Smooth muscle cell (in vitro differentiated cells): ENCODE measurements around the gene VIPR2. TPM values are rescaled to one million over a fixed set of nuclear protein-coding genes. Genes with fewer than 3 reads are reported as not detected.

Experiments
- DNase-seq: peaks from one replicate; lab custom pipeline; 2025; ENCODE audit not compliant: unreplicated experiment; lab: John Stamatoyannopoulos, UW
- H2AFZ ChIP-seq: fragments of 200-600 bp; sonication (generic); 2 replicates; pipeline ENCODE4 v1.6.0; 2016; ENCODE audit warnings: antibody characterized with exemption, low read depth, mild to moderate bottlenecking
- H3F3A ChIP-seq: fragments of 200-600 bp; sonication (generic); 2 replicates; pipeline ENCODE4 v1.6.0; 2017; ENCODE audit warnings: antibody characterized with exemption, low read depth
- H3K27ac ChIP-seq: fragments of 200-600 bp; sonication (generic); 2 replicates; pipeline ENCODE4 v1.5.1; 2016; ENCODE audit warnings: low read depth, mild to moderate bottlenecking
- H3K27me3 ChIP-seq: fragments of 200-600 bp; sonication (generic); 2 replicates; pipeline ENCODE4 v1.6.1; 2016; ENCODE audit warnings: low read depth, mild to moderate bottlenecking
- H3K36me3 ChIP-seq: fragments of 200-600 bp; sonication (generic); 2 replicates; pipeline ENCODE4 v1.5.1; 2016; ENCODE audit warnings: low read depth
- H3K4me1 ChIP-seq: fragments of 200-600 bp; sonication (generic); 2 replicates; pipeline ENCODE4 v1.5.1; 2016; ENCODE audit warnings: low read depth
- H3K4me2 ChIP-seq: fragments of 200-600 bp; sonication (generic); 2 replicates; pipeline ENCODE4 v1.6.0; 2016; ENCODE audit warnings: mild to moderate bottlenecking
- H3K4me3 ChIP-seq: fragments of 200-600 bp; sonication (generic); 2 replicates; pipeline ENCODE4 v1.5.1; 2016; ENCODE audit warnings: mild to moderate bottlenecking
- H3K79me2 ChIP-seq: fragments of 200-600 bp; sonication (generic); 2 replicates; pipeline ENCODE4 v1.6.0; 2016; ENCODE audit warnings: low read depth, mild to moderate bottlenecking
- H3K9ac ChIP-seq: fragments of 200-600 bp; sonication (generic); 2 replicates; pipeline ENCODE4 v1.6.0; 2016; ENCODE audit warnings: low read depth
- H3K9me3 ChIP-seq: fragments of 200-600 bp; sonication (generic); replicated peaks from 2 replicates; pipeline ENCODE4 v1.5.1; 2016; ENCODE audit warnings: low read depth
- H4K20me1 ChIP-seq: fragments of 200-600 bp; sonication (generic); 2 replicates; pipeline ENCODE4 v1.6.0; 2016; ENCODE audit warnings: low read depth
- WGBS: methylation state at CpG from one replicate; pipeline ENCODE4 v1.1.7; 2016; ENCODE audit warnings: low lambda C conversion rate; 5-methylcytosine and 5-hydroxymethylcytosine counted together
- polyA plus RNA-seq: library from polyadenylated mRNA; unstranded; fragments of >200 nt; fragmentation: Nextera tagmentation; extraction: Ambion mirVana; gene quantifications from 2 replicates; pipeline ENCODE4 v1.2.1, GENCODE V29; 2016
- total RNA-seq: library from RNA; depleted of rRNA; stranded (reverse); fragments of >200 nt; gene quantifications from 2 replicates; pipeline ENCODE4 v1.2.3, GENCODE V29; 2014
- TF ChIP-seq, protein P1 (sequence below): fragments of 200-600 bp; sonication (generic); IDR thresholded peaks from 2 replicates; pipeline ENCODE4 v1.5.1; 2017; ENCODE audit warnings: borderline replicate concordance, mild to moderate bottlenecking, antibody characterized with exemption; ENCODE audit not compliant: insufficient read depth, poor library complexity, severe bottlenecking

VIPR2 gene
- total and polyA plus RNA-seq, 2 experiments from 2014 or later = not detected

DNA sequence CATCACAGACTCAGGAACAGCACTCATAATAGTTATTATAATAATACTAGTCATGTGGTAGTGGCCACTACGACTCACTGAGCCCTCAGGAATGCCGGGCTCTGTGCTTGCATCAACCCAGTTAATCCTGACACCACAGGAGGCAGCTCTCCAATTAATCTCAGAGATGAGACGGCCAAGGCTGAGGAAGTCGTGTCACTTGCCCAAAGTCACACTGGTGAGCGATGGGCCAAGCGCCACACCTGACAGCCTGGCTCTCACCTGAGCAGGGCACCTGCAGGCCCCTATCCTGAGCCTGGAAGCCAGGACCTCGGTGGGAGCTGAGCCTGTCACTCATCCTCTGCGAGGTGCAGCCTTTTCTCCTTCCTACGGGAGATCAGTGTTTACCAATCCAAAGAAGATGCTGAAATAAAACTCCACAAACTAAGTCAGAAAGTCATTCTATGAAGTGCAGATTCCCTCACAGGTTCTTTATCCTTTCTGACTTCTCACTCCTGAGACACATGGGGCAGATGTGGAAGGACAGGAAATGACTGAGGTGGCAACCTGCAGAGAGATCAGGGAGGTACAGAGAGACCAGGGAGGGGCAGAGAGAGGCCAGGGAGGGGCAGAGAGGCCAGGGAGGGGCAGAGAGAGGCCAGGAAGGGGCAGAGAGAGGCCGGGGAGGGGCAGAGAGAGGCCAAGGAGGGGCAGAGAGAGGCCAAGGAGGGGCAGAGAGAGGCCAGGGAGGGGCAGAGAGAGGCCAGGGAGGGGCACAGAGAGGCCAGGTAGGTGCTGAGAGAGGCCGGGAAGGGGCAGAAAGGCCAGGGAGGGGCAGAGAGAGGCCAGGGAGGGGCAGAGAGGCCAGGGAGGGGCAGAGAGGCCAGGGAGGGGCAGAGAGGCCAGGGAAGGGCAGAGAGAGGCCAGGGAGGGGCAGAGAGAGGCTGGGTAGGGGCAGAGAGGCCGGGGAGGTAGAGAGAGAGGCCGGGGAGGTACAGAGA, 38.5 kb downstream of the VIPR2 start:
- no peaks in the 10 kb centered on the region for H4K20me1 ChIP-seq
- no peak overlapping the region for H3K27ac ChIP-seq
- no peaks in the 10 kb centered on the region for H3K9me3 ChIP-seq
- WGBS = 46% methylated on average over 9 of the region's 13 CpGs
- H3F3A ChIP-seq = no peaks in the 10 kb centered on the region
- no peak for DNase-seq
- H2AFZ ChIP-seq = no peak overlapping the region
- H3K27me3 ChIP-seq = peaks cover 5% of the 10 kb centered on the region
- no peaks in the 10 kb centered on the region for H3K79me2 ChIP-seq
- peaks cover 6% of the 10 kb centered on the region for H3K4me1 ChIP-seq
- no peak overlapping the region for H3K9ac ChIP-seq
- H3K36me3 ChIP-seq = no peaks in the 10 kb centered on the region
- no peak overlapping the region for H3K4me3 ChIP-seq
- H3K4me2 ChIP-seq = no peak overlapping the region
- TF ChIP-seq, protein P1, sequence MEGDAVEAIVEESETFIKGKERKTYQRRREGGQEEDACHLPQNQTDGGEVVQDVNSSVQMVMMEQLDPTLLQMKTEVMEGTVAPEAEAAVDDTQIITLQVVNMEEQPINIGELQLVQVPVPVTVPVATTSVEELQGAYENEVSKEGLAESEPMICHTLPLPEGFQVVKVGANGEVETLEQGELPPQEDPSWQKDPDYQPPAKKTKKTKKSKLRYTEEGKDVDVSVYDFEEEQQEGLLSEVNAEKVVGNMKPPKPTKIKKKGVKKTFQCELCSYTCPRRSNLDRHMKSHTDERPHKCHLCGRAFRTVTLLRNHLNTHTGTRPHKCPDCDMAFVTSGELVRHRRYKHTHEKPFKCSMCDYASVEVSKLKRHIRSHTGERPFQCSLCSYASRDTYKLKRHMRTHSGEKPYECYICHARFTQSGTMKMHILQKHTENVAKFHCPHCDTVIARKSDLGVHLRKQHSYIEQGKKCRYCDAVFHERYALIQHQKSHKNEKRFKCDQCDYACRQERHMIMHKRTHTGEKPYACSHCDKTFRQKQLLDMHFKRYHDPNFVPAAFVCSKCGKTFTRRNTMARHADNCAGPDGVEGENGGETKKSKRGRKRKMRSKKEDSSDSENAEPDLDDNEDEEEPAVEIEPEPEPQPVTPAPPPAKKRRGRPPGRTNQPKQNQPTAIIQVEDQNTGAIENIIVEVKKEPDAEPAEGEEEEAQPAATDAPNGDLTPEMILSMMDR = no peak

DNA sequence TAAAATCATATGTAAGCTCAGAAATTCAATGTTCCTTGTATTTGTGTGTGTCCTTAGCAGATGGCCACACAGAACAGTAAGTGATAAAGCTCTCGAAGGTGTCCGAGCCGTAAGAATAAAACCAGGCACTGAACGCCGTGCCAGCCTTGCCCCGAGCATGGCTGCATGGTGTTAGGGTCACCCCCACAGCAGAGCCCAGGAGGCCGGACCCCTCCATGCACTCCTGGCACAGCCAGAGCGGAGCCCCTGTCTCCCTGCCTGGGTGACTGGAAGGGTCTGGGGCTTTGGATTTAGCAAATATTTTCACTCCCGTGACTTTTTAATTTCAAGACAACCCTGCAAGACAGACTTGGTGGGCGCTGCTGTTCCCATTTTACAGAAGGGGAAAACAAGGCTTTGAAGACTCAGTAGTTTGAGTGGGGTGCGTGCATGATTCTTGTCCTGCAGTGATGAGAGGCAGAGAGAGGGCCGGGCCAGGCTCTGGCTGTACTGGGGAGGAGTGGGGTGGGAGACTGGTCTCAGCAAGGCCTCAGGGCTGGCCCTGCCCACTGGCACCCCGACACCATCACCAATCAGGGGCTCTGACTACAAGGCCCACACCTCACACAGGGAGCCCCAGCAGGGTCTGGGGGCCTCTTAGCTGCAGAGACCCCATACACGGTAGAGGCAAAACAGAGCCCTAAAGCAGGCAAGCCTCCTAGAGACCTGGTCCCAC, 39.4 kb downstream of the VIPR2 start:
- TF ChIP-seq, protein P1 = no peak
- DNase-seq = no peak
- Histone ChIP-seq H3K27ac (no peak overlapping the region), H3K4me1 (peaks cover 6% of the 10 kb centered on the region), H3F3A (no peaks in the 10 kb centered on the region), H3K9me3 (no peaks in the 10 kb centered on the region), H4K20me1 (no peaks in the 10 kb centered on the region), H3K4me3 (no peak overlapping the region), H3K79me2 (no peaks in the 10 kb centered on the region), H2AFZ (no peak overlapping the region), H3K27me3 (peaks cover 5% of the 10 kb centered on the region), H3K9ac (no peak overlapping the region), H3K4me2 (no peak overlapping the region), H3K36me3 (no peaks in the 10 kb centered on the region)
- 96% methylated on average over 14 of the region's 14 CpGs for WGBS

DNA sequence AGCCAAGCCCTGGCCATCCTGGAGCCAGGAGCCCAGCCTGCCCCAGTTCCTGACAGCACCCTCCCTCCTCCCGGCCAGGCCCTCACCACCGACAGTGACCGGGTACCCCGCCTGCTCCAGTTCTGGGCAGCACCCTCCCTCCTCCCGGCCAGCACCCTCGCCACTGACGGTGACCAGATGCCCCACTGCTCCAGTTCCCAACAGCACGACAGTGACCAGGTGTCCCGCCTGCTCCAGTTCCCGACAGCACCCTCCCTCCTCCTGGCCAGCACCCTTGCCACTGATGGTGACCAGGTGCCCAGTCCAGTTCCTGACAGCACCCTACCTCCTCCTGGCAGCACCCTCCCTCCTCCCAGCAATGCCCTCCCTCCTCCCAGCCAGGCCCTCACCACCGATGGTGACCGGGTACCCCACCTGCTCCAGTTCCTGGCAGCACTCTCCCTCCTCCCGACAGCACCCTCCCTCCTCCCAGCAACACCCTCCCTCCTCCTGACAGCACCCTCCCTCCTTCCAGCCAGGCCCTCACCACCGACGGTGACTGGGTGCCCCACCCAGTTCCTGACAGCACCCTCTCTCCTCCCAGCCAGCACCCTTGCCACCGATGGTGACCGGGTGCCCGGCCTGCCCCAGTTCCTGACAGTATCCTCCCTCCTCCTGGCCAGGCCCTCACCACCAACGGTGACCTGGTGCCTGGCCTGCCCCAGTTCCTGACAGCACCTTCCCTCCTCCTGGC, 40.3 kb downstream of the VIPR2 start:
- no peaks in the 10 kb centered on the region for H3K9me3 ChIP-seq
- TF ChIP-seq, protein P1 = no peak
- H3K27ac ChIP-seq = no peak overlapping the region
- no peak overlapping the region for H3K4me2 ChIP-seq
- no peaks in the 10 kb centered on the region for H3F3A ChIP-seq
- 92% methylated on average over 15 of the region's 19 CpGs for WGBS
- no peak overlapping the region for H2AFZ ChIP-seq
- H3K4me1 ChIP-seq = peaks cover 6% of the 10 kb centered on the region
- H4K20me1 ChIP-seq = no peaks in the 10 kb centered on the region
- H3K27me3 ChIP-seq = peaks cover 5% of the 10 kb centered on the region
- no peak for DNase-seq
- no peaks in the 10 kb centered on the region for H3K36me3 ChIP-seq
- no peak overlapping the region for H3K4me3 ChIP-seq
- no peaks in the 10 kb centered on the region for H3K79me2 ChIP-seq
- H3K9ac ChIP-seq = no peak overlapping the region
